Hematopoietic multipotent progenitor cell (in vitro differentiated cells): ENCODE data around the gene EIF2D. TPM values are rescaled to one million over a fixed set of nuclear protein-coding genes. Genes with fewer than 3 reads are reported as not detected.
A peak's percentile ranks its signal among the peaks of the same experiment; 100 is the strongest.
"Not testable (repeated sequence)": the region's sequence is repeated elsewhere in the genome, so short reads cannot be mapped to it uniquely, and the experiment has no call there.

Experiments used
- DNase-seq, 3 donors: peaks; one replicate each; pipeline ENCODE4 v3.0.0-alpha.2; 2011 to 2015; ENCODE audit warnings: low read depth in 2 of 3, low spot score in 2 of 3
- total RNA-seq: library from RNA; depleted of rRNA; stranded (reverse); fragments of >200 nt; gene quantifications from one replicate; pipeline ENCODE4 v1.2.3, GENCODE V29; 2012

EIF2D gene
- 75.4 TPM for total RNA-seq

- DNase-seq = peak; percentile 90 to 94 (median 92)
Observed at GRCh38 chr1:206612129-206612876, at the start of gene EIF2D. Gene EIF2D, minus strand, starts transcription at chr1:206612465. Its CDS starts 123 bp downstream, at chr1:206612342.

- DNase-seq = no peak
Observed at GRCh38 chr1:206661161-206661820, 49.0 kb upstream of the EIF2D start.

GRCh38 chr1:206660136-206660535 lies 47.9 kb upstream of the EIF2D start:
- no peak for DNase-seq

- no peak for DNase-seq
Observed at GRCh38 chr1:206658981-206659273, 46.7 kb upstream of the EIF2D start.

- DNase-seq = peak in 2 of 3 donors; percentile 61 to 87
Observed at GRCh38 chr1:206658264-206658980, 46.2 kb upstream of the EIF2D start.

- no peak for DNase-seq
Observed at GRCh38 chr1:206657751-206658150, 45.5 kb upstream of the EIF2D start.

- no peak for DNase-seq
Observed at GRCh38 chr1:206656936-206657335, 44.7 kb upstream of the EIF2D start.

- DNase-seq = no peak
Observed at GRCh38 chr1:206655471-206655882, 43.2 kb upstream of the EIF2D start.

GRCh38 chr1:206654828-206655227 lies 42.6 kb upstream of the EIF2D start:
- DNase-seq = no peak

GRCh38 chr1:206653715-206654459 lies 41.6 kb upstream of the EIF2D start:
- DNase-seq = no peak

GRCh38 chr1:206651958-206652890 lies 40.0 kb upstream of the EIF2D start:
- peak in 1 of 3 donors; percentile 50 for DNase-seq

GRCh38 chr1:206651014-206651413 lies 38.7 kb upstream of the EIF2D start:
- no peak for DNase-seq

- DNase-seq = no peak
Observed at GRCh38 chr1:206649261-206649921, 37.1 kb upstream of the EIF2D start.

- no peak for DNase-seq
Observed at GRCh38 chr1:206647224-206647623, 35.0 kb upstream of the EIF2D start.

- DNase-seq = no peak
Observed at GRCh38 chr1:206646504-206646903, 34.2 kb upstream of the EIF2D start.

- DNase-seq = no peak
Observed at GRCh38 chr1:206643118-206643698, 30.9 kb upstream of the EIF2D start.

- not testable (repeated sequence) for DNase-seq
Observed at GRCh38 chr1:206642074-206642473, 29.8 kb upstream of the EIF2D start.

- DNase-seq = no peak
Observed at GRCh38 chr1:206637605-206638004, 25.3 kb upstream of the EIF2D start.

GRCh38 chr1:206636671-206637070 lies 24.4 kb upstream of the EIF2D start:
- DNase-seq = no peak
